Dendritic cell treated with granulocyte-macrophage colony-stimulating factor and Interleukin-4, amounts not matched to agents 40 ng/mL and 50 ng/mL, for 4 days (primary cell): ENCODE results near the gene ERI3.

Source experiments
- H3K27ac Mint-ChIP-seq: one replicate; pipeline ENCODE4 v1.8.0; 2022; ENCODE audit warnings: mild to moderate bottlenecking, mixed read lengths
- H3K27me3 Mint-ChIP-seq: one replicate; pipeline ENCODE4 v1.8.0; 2022; ENCODE audit warnings: mild to moderate bottlenecking, mixed read lengths
- H3K36me3 Mint-ChIP-seq: one replicate; pipeline ENCODE4 v1.8.0; 2022; ENCODE audit warnings: low read depth, mixed read lengths
- H3K4me1 Mint-ChIP-seq: one replicate; pipeline ENCODE4 v1.8.0; 2022; ENCODE audit warnings: low read depth, mixed read lengths
- H3K4me3 Mint-ChIP-seq: one replicate; pipeline ENCODE4 v1.8.0; 2022; ENCODE audit warnings: mild to moderate bottlenecking, moderate library complexity, mixed read lengths
- H3K9me3 Mint-ChIP-seq: one replicate; pipeline ENCODE4 v1.8.0; 2022; ENCODE audit warnings: mixed read lengths
- intact Hi-C: fragments of 100-400 bp; cut with micrococcal nuclease; formaldehyde crosslinking; loops from one replicate; pipeline ENCODE4 v1.15.0; 2022

Gene ERI3

GRCh38 chr1:44361478-44361877 is 6.4 kb upstream of the ERI3 start:
- Mint-ChIP-seq H3K9me3 (no peaks in the 10 kb centered on the region), H3K27me3 (no peaks in the 10 kb centered on the region), H3K4me3 (no peak overlapping the region), H3K4me1 (no peaks in the 10 kb centered on the region), H3K36me3 (no peaks in the 10 kb centered on the region), H3K27ac (no peak overlapping the region)
- intact Hi-C loops = no loop called here

- H3K4me1 Mint-ChIP-seq = peaks cover 12% of the 10 kb centered on the region
- intact Hi-C loops = no loop called here
- H3K9me3 Mint-ChIP-seq = no peaks in the 10 kb centered on the region
- H3K4me3 Mint-ChIP-seq = no peak overlapping the region
- no peak overlapping the region for H3K27ac Mint-ChIP-seq
- peaks cover 6% of the 10 kb centered on the region for H3K36me3 Mint-ChIP-seq
- no peaks in the 10 kb centered on the region for H3K27me3 Mint-ChIP-seq
These were observed 4.3 kb upstream of the ERI3 start for GRCh38 chr1:44359234-44359935.

- Mint-ChIP-seq H3K27ac (no peak overlapping the region), H3K36me3 (peaks cover 8% of the 10 kb centered on the region), H3K4me3 (no peak overlapping the region), H3K4me1 (peaks cover 20% of the 10 kb centered on the region), H3K9me3 (no peaks in the 10 kb centered on the region), H3K27me3 (no peaks in the 10 kb centered on the region)
- intact Hi-C loops = no loop called here
These were observed 2.7 kb upstream of the ERI3 start for GRCh38 chr1:44357710-44358109.

GRCh38 chr1:44355582-44356305 is 687 bp upstream of the ERI3 start:
- Mint-ChIP-seq H3K9me3 (no peaks in the 10 kb centered on the region), H3K4me3 (peak overlapping the region; percentile 85), H3K27ac (peak overlapping the region; percentile 82), H3K36me3 (peaks cover 16% of the 10 kb centered on the region), H3K27me3 (no peaks in the 10 kb centered on the region), H3K4me1 (peaks cover 30% of the 10 kb centered on the region)
- intact Hi-C loops = no loop called here

- H3K4me3 Mint-ChIP-seq = peak overlapping the region; percentile 85
- H3K9me3 Mint-ChIP-seq = no peaks in the 10 kb centered on the region
- no peaks in the 10 kb centered on the region for H3K27me3 Mint-ChIP-seq
- peak overlapping the region; percentile 82 for H3K27ac Mint-ChIP-seq
- intact Hi-C loops = no loop called here
- H3K36me3 Mint-ChIP-seq = peaks cover 16% of the 10 kb centered on the region
- peaks cover 30% of the 10 kb centered on the region for H3K4me1 Mint-ChIP-seq
These were observed 703 bp downstream of the ERI3 start for GRCh38 chr1:44354268-44354839.

GRCh38 chr1:44353604-44354003 is 1.5 kb downstream of the ERI3 start:
- H3K36me3 Mint-ChIP-seq = peaks cover 16% of the 10 kb centered on the region
- intact Hi-C loops = no loop called here
- no peaks in the 10 kb centered on the region for H3K27me3 Mint-ChIP-seq
- H3K9me3 Mint-ChIP-seq = no peaks in the 10 kb centered on the region
- no peak overlapping the region for H3K4me3 Mint-ChIP-seq
- H3K4me1 Mint-ChIP-seq = peaks cover 30% of the 10 kb centered on the region
- no peak overlapping the region for H3K27ac Mint-ChIP-seq

GRCh38 chr1:44351289-44351688 is 3.8 kb downstream of the ERI3 start:
- Mint-ChIP-seq H3K4me3 (no peak overlapping the region), H3K27me3 (no peaks in the 10 kb centered on the region), H3K36me3 (peaks cover 16% of the 10 kb centered on the region), H3K9me3 (no peaks in the 10 kb centered on the region), H3K27ac (no peak overlapping the region), H3K4me1 (peaks cover 30% of the 10 kb centered on the region)
- intact Hi-C loops = no loop called here

GRCh38 chr1:44348061-44348485 is 7.0 kb downstream of the ERI3 start:
- H3K36me3 Mint-ChIP-seq = peaks cover 10% of the 10 kb centered on the region
- peaks cover 12% of the 10 kb centered on the region for H3K4me1 Mint-ChIP-seq
- H3K9me3 Mint-ChIP-seq = no peaks in the 10 kb centered on the region
- intact Hi-C loops = no loop called here
- H3K4me3 Mint-ChIP-seq = no peak overlapping the region
- no peaks in the 10 kb centered on the region for H3K27me3 Mint-ChIP-seq
- H3K27ac Mint-ChIP-seq = no peak overlapping the region

- H3K4me1 Mint-ChIP-seq = peaks cover 6% of the 10 kb centered on the region
- H3K4me3 Mint-ChIP-seq = no peak overlapping the region
- H3K27me3 Mint-ChIP-seq = no peaks in the 10 kb centered on the region
These were observed 7.8 kb downstream of the ERI3 start for GRCh38 chr1:44347280-44347679.

GRCh38 chr1:44346878-44347277 is 8.2 kb downstream of the ERI3 start:
- intact Hi-C loops = no loop called here
- Mint-ChIP-seq H3K36me3 (peaks cover under 1% of the 10 kb centered on the region), H3K4me3 (no peak overlapping the region), H3K27ac (no peak overlapping the region), H3K9me3 (no peaks in the 10 kb centered on the region), H3K27me3 (no peaks in the 10 kb centered on the region), H3K4me1 (peaks cover 6% of the 10 kb centered on the region)

More at GRCh38 chr1:44347280-44347679, 7.8 kb downstream of the ERI3 start:
- peaks cover 4% of the 10 kb centered on the region for H3K36me3 Mint-ChIP-seq
- no peaks in the 10 kb centered on the region for H3K9me3 Mint-ChIP-seq
- intact Hi-C loops = no loop called here
- H3K27ac Mint-ChIP-seq = no peak overlapping the region

GRCh38 chr1:44346184-44346583 is 8.9 kb downstream of the ERI3 start:
- no peaks in the 10 kb centered on the region for H3K36me3 Mint-ChIP-seq
- no peaks in the 10 kb centered on the region for H3K27me3 Mint-ChIP-seq
- intact Hi-C loops = no loop called here
- no peak overlapping the region for H3K27ac Mint-ChIP-seq
- H3K4me1 Mint-ChIP-seq = peaks cover 7% of the 10 kb centered on the region
- H3K9me3 Mint-ChIP-seq = no peaks in the 10 kb centered on the region
- no peak overlapping the region for H3K4me3 Mint-ChIP-seq

- intact Hi-C loops = no loop called here
- H3K27me3 Mint-ChIP-seq = no peaks in the 10 kb centered on the region
- H3K27ac Mint-ChIP-seq = no peak overlapping the region
- no peak overlapping the region for H3K4me3 Mint-ChIP-seq
- peaks cover 11% of the 10 kb centered on the region for H3K4me1 Mint-ChIP-seq
- H3K9me3 Mint-ChIP-seq = no peaks in the 10 kb centered on the region
- H3K36me3 Mint-ChIP-seq = no peaks in the 10 kb centered on the region
These were observed 9.8 kb downstream of the ERI3 start for GRCh38 chr1:44345187-44345775.

GRCh38 chr1:44339731-44340130 is 15.3 kb downstream of the ERI3 start:
- Mint-ChIP-seq H3K9me3 (peaks cover 7% of the 10 kb centered on the region), H3K27me3 (no peaks in the 10 kb centered on the region), H3K4me1 (peaks cover 21% of the 10 kb centered on the region), H3K36me3 (peaks cover 45% of the 10 kb centered on the region), H3K27ac (peak overlapping the region; percentile 68), H3K4me3 (no peak overlapping the region)
- intact Hi-C loops = no loop called here

GRCh38 chr1:44338136-44338535 is 16.9 kb downstream of the ERI3 start:
- no peak overlapping the region for H3K27ac Mint-ChIP-seq
- no peaks in the 10 kb centered on the region for H3K27me3 Mint-ChIP-seq
- H3K4me1 Mint-ChIP-seq = peaks cover 21% of the 10 kb centered on the region
- H3K36me3 Mint-ChIP-seq = peaks cover 58% of the 10 kb centered on the region
- no peak overlapping the region for H3K4me3 Mint-ChIP-seq
- intact Hi-C loops = no loop called here
- H3K9me3 Mint-ChIP-seq = peaks cover 7% of the 10 kb centered on the region
